HFF-Myc (cell line): ENCODE results near the gene NR6A1.
"Not testable (repeated sequence)": the region's sequence is repeated elsewhere in the genome, so short reads cannot be mapped to it uniquely, and the experiment has no call there.

Experiments used
- DNase-seq: peaks from one replicate; pipeline ENCODE4 v3.0.0-alpha.2; 2011; ENCODE audit warnings: low read depth; ENCODE audit errors: extremely low read depth
- H3K4me3 ChIP-seq: replicated peaks from 2 replicates; pipeline ENCODE4 v1.5.1; 2011; ENCODE audit warnings: low read depth, mild to moderate bottlenecking, control low read depth, low read length
- TF ChIP-seq, protein P1 (sequence below): IDR thresholded peaks from 2 replicates; pipeline ENCODE4 v1.5.1; 2012; ENCODE audit warnings: mild to moderate bottlenecking, low read depth, low read length, control low read depth; ENCODE audit errors: missing control alignments

Gene NR6A1

DNA sequence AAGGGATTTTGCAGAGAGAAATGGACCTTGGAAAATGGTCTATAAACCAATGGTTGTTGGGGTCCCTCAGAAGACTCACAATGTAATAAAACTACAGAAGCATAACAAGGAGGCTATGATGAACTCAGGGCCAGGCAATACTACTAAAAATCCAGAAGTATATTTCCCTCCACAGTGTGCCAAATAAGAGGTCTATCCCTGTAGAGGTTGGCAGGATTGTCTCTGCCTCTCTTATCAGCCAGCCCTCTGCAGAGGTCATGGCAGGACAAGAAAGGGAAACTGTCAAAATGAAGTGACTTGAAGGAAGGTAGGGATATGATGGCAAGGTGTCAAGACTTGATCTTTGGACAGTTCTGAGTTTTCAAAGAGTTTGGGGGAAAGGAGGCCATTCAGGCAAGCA is 148.2 kb downstream of the NR6A1 start:
- DNase-seq, result no peak
- H3K4me3 ChIP-seq, result no peak overlapping the region
- TF ChIP-seq, protein P1, sequence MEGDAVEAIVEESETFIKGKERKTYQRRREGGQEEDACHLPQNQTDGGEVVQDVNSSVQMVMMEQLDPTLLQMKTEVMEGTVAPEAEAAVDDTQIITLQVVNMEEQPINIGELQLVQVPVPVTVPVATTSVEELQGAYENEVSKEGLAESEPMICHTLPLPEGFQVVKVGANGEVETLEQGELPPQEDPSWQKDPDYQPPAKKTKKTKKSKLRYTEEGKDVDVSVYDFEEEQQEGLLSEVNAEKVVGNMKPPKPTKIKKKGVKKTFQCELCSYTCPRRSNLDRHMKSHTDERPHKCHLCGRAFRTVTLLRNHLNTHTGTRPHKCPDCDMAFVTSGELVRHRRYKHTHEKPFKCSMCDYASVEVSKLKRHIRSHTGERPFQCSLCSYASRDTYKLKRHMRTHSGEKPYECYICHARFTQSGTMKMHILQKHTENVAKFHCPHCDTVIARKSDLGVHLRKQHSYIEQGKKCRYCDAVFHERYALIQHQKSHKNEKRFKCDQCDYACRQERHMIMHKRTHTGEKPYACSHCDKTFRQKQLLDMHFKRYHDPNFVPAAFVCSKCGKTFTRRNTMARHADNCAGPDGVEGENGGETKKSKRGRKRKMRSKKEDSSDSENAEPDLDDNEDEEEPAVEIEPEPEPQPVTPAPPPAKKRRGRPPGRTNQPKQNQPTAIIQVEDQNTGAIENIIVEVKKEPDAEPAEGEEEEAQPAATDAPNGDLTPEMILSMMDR, result no peak

DNA sequence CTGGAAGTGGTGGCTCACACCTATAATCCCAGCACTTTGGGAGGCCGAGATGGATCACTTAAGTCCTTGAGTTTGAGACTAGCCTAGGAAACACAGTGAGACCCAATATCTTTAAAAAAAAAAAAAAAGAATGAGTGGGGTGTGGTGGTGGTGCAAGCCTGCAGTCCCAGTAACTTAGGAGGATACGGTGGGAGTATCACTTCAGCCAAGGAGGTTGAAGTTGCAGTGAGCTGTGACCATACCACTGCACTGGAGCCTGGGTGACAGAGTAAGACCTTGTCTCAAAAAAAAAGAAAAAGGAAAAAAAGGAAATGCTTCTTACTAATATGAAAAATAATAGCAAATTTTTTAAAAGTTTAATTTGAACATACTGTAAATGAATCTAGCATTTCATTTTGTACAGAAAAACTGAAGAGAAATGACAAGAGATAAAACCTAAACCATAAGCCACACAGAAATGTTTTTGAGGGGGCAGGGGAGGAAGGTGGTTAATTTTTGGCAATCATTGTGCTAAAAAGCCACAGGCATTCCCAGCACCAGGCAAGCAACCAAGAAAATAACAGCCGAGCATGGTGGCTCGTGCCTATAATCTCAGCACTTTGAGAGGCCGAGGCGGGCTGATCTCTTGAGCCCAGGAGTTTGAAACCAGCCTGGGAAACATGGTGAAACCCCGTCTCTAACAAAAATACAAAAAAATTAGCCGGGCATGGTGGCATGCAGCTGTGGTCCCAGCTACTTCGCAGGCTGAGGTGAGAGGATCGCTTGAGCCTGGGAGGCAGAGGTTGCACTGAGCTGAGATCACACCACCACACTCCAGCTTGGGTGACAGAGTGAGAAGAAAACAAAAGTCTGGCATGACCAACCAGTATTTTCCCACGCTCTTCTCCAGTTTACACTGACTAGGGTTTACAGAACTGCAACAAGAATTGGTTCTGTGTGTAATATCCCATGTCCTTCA is 149.5 kb downstream of the NR6A1 start:
- no peak overlapping the region for H3K4me3 ChIP-seq
- TF ChIP-seq, protein P1, result no peak
- no peak for DNase-seq

DNA sequence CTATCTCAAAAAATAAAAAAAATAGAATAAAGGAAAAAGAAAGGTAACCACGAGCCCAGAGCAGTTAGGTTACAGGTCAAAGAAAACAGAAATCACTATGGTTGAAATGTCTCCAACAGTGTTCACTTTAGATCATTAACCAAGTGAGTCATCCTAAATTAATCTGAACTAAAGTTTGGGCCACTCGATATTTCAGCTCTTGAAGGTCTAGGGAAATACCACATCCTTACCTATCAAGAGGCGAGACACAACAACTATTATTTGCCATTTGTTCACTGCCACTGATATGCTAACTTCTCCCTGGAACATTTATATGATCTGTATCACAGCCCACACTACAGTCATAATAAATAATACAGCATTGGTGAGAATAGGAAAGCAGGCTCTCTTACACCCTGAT is 152.6 kb downstream of the NR6A1 start:
- no peak for DNase-seq
- no peak overlapping the region for H3K4me3 ChIP-seq
- TF ChIP-seq, protein P1, result no peak

DNA sequence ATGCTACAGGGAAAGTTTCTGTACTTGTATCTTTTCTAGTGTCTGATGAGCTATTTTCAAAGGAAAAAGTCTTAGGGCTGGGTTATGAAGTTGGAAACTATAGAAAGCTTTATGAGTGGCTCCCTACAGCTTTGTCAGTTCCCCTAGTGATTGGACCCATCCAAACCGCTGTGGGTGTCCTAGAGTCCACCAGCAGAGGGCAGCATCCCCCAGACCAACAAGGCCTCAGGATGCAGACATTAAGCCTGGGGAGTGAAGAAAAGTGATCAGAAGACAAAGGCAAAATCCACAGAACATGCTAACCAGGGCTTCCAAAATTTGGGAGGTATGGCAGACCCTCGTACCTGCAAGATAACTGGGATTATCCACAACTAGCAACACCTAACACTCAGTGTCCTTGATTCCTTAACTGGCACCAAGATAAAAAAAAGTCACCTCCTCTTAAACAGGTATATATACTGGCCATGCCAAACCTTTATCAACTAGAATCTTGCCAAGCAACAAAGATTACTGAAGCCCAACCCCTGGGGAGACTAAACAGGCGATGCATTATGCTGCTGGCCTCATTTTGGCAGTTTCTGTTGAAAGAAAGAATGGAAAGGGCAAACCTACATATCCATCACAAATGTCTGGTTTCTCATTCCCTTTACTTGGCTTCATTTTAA is 153.5 kb downstream of the NR6A1 start:
- H3K4me3 ChIP-seq, result no peak overlapping the region
- TF ChIP-seq, protein P1, result peak; percentile 96
- peak; percentile 46 for DNase-seq

DNA sequence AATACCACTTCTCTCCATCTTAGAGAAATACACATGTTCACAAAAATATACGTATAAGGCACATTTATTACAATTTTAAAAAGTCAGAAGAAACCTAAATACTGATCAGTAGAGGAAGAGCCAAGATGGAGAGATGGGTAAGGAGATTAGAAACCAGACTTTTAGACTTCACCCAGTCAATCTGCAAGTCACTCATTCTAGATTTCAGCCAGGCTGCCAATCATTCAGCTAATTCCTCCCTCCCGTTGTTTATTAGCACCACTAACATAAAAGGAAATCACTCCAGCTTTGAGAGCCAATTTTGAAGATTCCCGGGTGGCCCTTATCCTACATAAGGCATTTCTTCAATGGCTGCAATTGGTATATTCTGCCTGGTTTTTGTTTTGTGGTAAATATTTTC is 154.2 kb downstream of the NR6A1 start:
- DNase-seq, result no peak
- no peak overlapping the region for H3K4me3 ChIP-seq
- TF ChIP-seq, protein P1, result no peak

DNA sequence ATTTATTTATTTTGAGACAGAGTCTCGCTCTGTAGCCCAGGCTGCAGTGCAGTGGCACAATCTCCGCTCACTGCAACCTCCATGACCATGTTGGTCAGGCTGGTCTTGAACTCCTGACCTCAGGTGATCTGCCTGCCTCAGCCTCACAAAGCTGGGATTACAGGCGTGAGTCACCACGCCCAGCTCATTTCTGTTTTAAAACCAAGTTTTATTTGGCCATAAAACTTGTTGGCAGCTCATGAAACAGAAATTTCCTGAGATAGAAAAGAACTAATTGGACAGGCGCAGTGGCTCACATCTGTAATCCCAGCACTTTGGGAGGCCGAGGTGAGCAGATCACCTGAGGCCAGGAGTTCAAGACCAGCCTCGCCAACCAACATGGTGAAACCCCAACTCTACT is 155.3 kb downstream of the NR6A1 start:
- not testable (repeated sequence) for DNase-seq, H3K4me3 ChIP-seq

DNA sequence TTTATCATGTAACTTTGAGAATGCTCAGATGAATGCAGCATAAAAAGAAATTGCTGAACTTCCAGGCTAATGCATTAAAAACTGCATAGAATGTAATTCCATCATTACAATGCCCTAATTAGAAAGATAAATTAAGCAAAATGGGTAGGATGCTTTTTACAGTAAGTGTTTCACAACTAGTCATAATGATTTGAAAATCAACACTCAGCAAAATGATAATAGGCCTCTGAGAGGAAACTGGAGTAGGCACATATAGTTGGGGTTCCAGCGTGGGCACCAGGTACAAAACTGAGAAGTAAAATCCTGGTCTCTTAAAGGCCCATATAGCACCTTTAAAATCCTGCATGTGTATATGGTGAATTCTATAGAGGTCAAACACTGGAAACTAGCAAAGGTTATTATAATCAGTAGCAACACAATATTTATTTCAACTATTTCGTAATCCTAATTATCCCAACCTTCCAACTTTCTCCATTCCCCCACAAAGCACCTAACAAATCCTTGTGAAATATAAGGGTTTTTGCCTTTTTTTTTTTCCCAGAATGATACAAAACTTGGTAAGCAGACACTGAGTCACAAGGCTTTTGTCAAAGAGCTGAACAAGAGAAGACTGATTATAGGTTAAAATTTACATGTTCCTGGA is 155.9 kb downstream of the NR6A1 start:
- TF ChIP-seq, protein P1, result no peak
- DNase-seq, result no peak
- H3K4me3 ChIP-seq, result no peak overlapping the region
